Osteoblast (primary cell): ENCODE data around the gene PLA2R1. TPM values are rescaled to one million over a fixed set of nuclear protein-coding genes. Genes with fewer than 3 reads are reported as not detected.

Experiments used
- DNase-seq: peaks from one replicate; pipeline ENCODE4 v3.0.0; 2011; ENCODE audit warnings: low spot score, mixed read lengths; ENCODE audit not compliant: insufficient read length; ENCODE audit errors: missing footprints
- H2AFZ ChIP-seq: 2 replicates; pipeline ENCODE4 v1.6.0; 2011; ENCODE audit warnings: mild to moderate bottlenecking, low read length
- H3K27ac ChIP-seq: 2 replicates; pipeline ENCODE4 v1.5.1; 2011; ENCODE audit warnings: mild to moderate bottlenecking, low read depth, low read length, moderate library complexity
- H3K27me3 ChIP-seq: 2 replicates; pipeline ENCODE4 v1.6.0; 2012; ENCODE audit warnings: mild to moderate bottlenecking, control low read depth, inconsistent platforms, low read length, moderate library complexity; ENCODE audit not compliant: insufficient read depth
- H3K36me3 ChIP-seq: 2 replicates; pipeline ENCODE4 v1.5.1; 2011; ENCODE audit warnings: mild to moderate bottlenecking, low read length, control low read depth, moderate library complexity; ENCODE audit not compliant: insufficient read depth
- H3K4me1 ChIP-seq: 2 replicates; pipeline ENCODE4 v1.5.1; 2011; ENCODE audit warnings: mild to moderate bottlenecking, low read length, control low read depth, moderate library complexity; ENCODE audit not compliant: insufficient read depth
- H3K4me2 ChIP-seq: 2 replicates; pipeline ENCODE4 v1.6.0; 2011; ENCODE audit warnings: mild to moderate bottlenecking, low read length; ENCODE audit not compliant: insufficient read depth
- H3K4me3 ChIP-seq: fragments of 200-600 bp; sonication (generic); 3 replicates; pipeline ENCODE4 v1.5.1; 2012; ENCODE audit warnings: mild to moderate bottlenecking, low read length, inconsistent platforms; ENCODE audit not compliant: insufficient read depth
- H3K79me2 ChIP-seq: 2 replicates; pipeline ENCODE4 v1.6.0; 2012; ENCODE audit warnings: mild to moderate bottlenecking, low read length, control low read depth, inconsistent platforms; ENCODE audit not compliant: insufficient read depth
- H3K9me3 ChIP-seq: 2 replicates; pipeline ENCODE4 v1.5.1; 2011; ENCODE audit warnings: low read depth, low read length, control low read depth
- H4K20me1 ChIP-seq: 2 replicates; pipeline ENCODE4 v1.6.0; 2012; ENCODE audit warnings: mild to moderate bottlenecking, low read length, control low read depth; ENCODE audit not compliant: insufficient read depth
- CTCF ChIP-seq: IDR thresholded peaks from 2 replicates; pipeline ENCODE4 v1.5.1; 2011; ENCODE audit warnings: mild to moderate bottlenecking, low read depth, low read length, moderate library complexity; ENCODE audit errors: extremely low read depth
- total RNA-seq: library from RNA; depleted of rRNA; stranded (reverse); fragments of >200 nt; gene quantifications from 2 replicates; pipeline ENCODE4 v1.2.3, GENCODE V29; 2012

The PLA2R1 gene
- total RNA-seq, result 19.2 and 19.9 TPM in 2 replicates

DNA sequence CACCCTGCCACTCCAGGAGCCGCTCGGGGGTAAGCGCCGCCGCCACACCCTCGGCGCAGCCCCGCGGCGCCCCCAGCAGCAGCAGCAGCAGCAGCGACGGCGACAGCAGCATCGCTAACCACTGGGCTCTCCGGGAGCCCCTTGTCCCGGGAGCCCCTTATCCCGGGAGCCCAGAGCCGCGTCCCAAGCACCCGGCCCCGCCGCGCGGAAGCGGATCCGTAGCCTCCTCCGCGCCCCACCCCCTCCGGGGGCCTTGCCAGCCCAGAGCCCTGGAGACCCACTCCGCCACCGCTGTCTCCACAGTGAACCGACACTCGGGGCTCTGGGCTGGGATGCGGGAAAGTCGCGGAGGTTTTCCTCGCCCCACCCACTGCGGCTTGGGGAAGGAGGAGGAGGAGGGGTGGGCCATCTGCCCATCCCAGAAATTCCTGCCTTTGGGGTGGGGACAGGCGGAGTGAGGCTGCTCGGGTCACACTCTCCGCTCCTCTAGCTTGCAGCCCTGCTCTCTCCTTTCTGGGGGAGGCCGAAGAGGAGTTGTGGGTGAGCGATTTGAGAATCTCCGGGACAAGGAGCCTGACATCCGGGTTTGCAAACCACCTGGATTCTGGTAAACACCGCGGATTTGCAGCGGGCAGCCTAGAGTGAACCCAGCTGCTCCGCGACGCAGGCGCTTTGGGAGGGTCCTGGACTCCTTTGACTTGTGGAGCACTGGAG lies at the start of gene PLA2R1:
Gene PLA2R1 (minus strand): TSS at position 324 of the 714 bp plus-strand sequence. CDS start 212 bp downstream, at position 112.
- H3K27ac ChIP-seq, result no peak within 1 kb of the TSS
- H3K79me2 ChIP-seq, result peaks cover 28% of the 10 kb centered on the region
- H4K20me1 ChIP-seq, result no peaks in the 10 kb centered on the region
- no peaks in the 10 kb centered on the region for H3K36me3 ChIP-seq
- H3K9me3 ChIP-seq, result no peaks in the 10 kb centered on the region
- peak within 1 kb of the TSS; percentile 83 for H3K4me3 ChIP-seq
- peak; percentile 91 for DNase-seq
- H3K4me1 ChIP-seq, result peaks cover 9% of the 10 kb centered on the region
- TF ChIP-seq CTCF, result no peak
- H3K27me3 ChIP-seq, result peaks cover 2% of the 10 kb centered on the region
- peak within 1 kb of the TSS; percentile 92 for H3K4me2 ChIP-seq
- peak within 1 kb of the TSS; percentile 93 for H2AFZ ChIP-seq

- Histone ChIP-seq H3K36me3 (no peaks in the 10 kb centered on the region), H2AFZ (peak overlapping the region; percentile 42), H3K4me3 (no peak overlapping the region), H3K9me3 (no peaks in the 10 kb centered on the region), H3K4me1 (no peaks in the 10 kb centered on the region), H3K27me3 (no peaks in the 10 kb centered on the region), H3K79me2 (no peaks in the 10 kb centered on the region), H3K27ac (no peak overlapping the region), H3K4me2 (no peak overlapping the region), H4K20me1 (no peaks in the 10 kb centered on the region)
- TF ChIP-seq CTCF, result no peak
- DNase-seq, result no peak
Observed at GRCh38 chr2:160110674-160111239, 48.3 kb upstream of the PLA2R1 start.

DNA sequence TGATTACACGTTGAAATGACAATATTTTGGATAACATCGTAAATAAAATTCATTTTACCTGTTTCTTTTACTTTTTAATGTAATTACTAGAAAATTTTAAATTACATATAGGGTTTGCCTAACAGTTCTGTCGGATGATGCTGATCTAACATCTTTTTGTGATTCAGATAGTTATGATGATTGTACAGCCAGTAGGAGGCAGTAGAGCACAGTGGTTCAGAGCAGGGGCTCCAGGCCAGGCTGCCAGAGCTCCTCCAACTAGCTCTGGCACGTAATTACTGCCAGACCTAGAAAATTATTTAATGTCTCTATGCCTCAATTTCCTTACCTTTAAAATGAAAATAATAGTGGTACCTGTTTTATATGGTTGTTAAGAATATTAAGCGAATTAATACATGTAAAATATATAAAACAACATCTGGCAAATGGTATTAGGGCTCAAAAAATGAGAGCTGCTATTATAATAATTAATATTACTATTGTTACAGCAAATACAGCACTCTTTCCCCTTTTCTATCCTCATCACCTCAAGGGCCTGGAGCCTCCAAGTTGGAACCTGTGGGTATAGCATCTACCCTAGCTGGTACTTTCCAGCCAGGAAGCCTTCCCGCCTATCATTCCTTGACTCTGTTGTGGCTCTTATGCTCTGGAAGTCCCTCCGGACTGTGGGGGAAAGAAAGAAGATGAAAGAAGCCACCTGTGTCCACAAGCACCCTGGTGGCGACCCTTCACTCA lies 47.7 kb upstream of the PLA2R1 start:
- Histone ChIP-seq H2AFZ (peak overlapping the region; percentile 42), H3K79me2 (no peaks in the 10 kb centered on the region), H4K20me1 (no peaks in the 10 kb centered on the region), H3K4me2 (no peak overlapping the region), H3K27me3 (no peaks in the 10 kb centered on the region), H3K27ac (no peak overlapping the region), H3K4me3 (no peak overlapping the region), H3K9me3 (no peaks in the 10 kb centered on the region), H3K4me1 (no peaks in the 10 kb centered on the region), H3K36me3 (no peaks in the 10 kb centered on the region)
- peak; percentile 78 for DNase-seq
- peak; percentile 89 for TF ChIP-seq CTCF

- H4K20me1 ChIP-seq, result no peaks in the 10 kb centered on the region
- DNase-seq, result no peak
- H3K4me2 ChIP-seq, result no peak overlapping the region
- H3K27me3 ChIP-seq, result no peaks in the 10 kb centered on the region
- H3K4me1 ChIP-seq, result no peaks in the 10 kb centered on the region
- H3K9me3 ChIP-seq, result no peaks in the 10 kb centered on the region
- H3K27ac ChIP-seq, result no peak overlapping the region
- H3K36me3 ChIP-seq, result no peaks in the 10 kb centered on the region
- no peak overlapping the region for H3K4me3 ChIP-seq
- no peaks in the 10 kb centered on the region for H3K79me2 ChIP-seq
- no peak overlapping the region for H2AFZ ChIP-seq
- TF ChIP-seq CTCF, result no peak
Observed at GRCh38 chr2:160109243-160109642, 46.8 kb upstream of the PLA2R1 start.
